Stimulated activated effector memory CD8-positive, alpha-beta T cell treated with anti-CD3 and anti-CD28 coated beads, Interleukin-12 subunit alpha, Interleukin-12 subunit beta, amount 100 ng/mL, for 72 hours (primary cell): ENCODE data around the gene HHATL.

Source experiments
- ATAC-seq: fragments of 150-1000 bp; cut with Tn5 transposase; 2 replicates; pipeline ENCODE4 v1.10.0; 2021
- DNase-seq, 2 donors: peaks; one replicate each; pipeline ENCODE4 v3.0.0; 2021 to 2022; ENCODE audit warnings: low spot score in 2 of 2
- H3K27ac Mint-ChIP-seq: one replicate; pipeline ENCODE4 v1.8.0; 2022; ENCODE audit warnings: mild to moderate bottlenecking, mixed read lengths
- H3K36me3 Mint-ChIP-seq: one replicate; pipeline ENCODE4 v1.8.0; 2022; ENCODE audit warnings: mild to moderate bottlenecking, mixed read lengths
- H3K4me1 Mint-ChIP-seq: one replicate; pipeline ENCODE4 v1.8.0; 2022; ENCODE audit warnings: mixed read lengths
- H3K4me3 Mint-ChIP-seq: one replicate; pipeline ENCODE4 v1.8.0; 2022; ENCODE audit warnings: mild to moderate bottlenecking, mixed read lengths
- H3K9me3 Mint-ChIP-seq: one replicate; pipeline ENCODE4 v1.8.0; 2022; ENCODE audit warnings: mixed read lengths

HHATL gene

DNA sequence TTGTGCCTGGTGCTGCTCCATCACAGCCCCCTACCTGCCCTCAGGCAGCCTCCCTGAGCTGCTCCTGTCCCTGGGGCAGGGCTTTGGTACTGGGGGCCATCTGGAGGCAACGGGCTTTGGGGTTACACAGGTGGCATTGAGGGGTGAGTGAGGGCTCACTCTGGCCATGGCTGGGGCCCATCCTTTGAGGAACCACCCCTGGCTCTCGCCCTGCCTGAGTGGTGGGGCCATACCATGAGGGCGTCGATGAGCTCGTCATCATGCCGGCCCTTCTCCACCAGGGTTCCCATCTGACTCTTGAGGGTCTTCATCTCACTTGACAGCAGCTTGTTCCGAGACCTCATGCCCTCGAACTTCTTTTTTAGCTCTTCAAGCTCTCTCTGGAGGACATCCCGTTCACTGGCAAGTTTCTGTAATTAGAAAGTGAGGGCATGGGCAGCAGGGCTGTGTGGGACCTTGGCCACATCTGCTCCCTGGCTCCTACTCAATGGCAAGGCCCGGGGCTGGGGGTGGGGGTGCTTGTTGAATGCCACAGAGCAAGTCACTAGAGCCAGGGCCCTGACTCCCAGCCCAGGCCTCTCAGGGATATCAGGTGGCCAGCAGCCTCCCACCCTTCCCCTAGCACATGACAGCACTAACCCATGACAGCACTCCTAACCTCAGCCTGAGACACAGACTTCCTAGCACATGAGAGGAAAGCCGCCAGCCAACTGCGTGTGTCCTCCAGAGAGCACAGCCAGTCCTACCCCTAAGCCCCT is 37.0 kb upstream of the HHATL start:
- ATAC-seq: no peak
- Mint-ChIP-seq H3K9me3 (no peaks in the 10 kb centered on the region), H3K4me3 (no peak overlapping the region), H3K27ac (no peak overlapping the region), H3K4me1 (no peaks in the 10 kb centered on the region), H3K36me3 (no peaks in the 10 kb centered on the region)
- peak in 1 of 2 donors; percentile 35 for DNase-seq

DNA sequence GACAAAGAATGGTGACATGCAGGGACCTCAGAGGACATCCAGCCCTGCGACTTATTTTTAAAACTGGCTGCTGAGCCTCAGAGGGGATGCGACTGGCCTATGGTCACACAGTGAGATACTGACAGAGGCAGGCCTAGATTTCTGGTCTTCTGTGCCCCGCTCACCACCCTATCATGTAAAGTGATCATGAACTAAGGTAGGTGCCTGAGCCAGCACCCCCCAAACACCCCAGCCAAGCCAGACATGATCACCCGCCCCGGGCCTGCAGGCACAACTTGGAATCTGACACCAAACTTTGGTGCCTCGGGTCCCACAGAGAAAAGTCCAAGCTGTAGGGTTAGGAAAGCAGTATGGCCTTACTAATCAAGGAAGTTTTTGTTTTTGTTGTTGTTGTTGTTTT is 33.9 kb upstream of the HHATL start:
- Mint-ChIP-seq H3K36me3 (no peaks in the 10 kb centered on the region), H3K27ac (no peak overlapping the region), H3K4me3 (no peak overlapping the region), H3K4me1 (no peaks in the 10 kb centered on the region), H3K9me3 (no peaks in the 10 kb centered on the region)
- DNase-seq (peak in 1 of 2 donors; percentile 37), ATAC-seq (no peak)

DNA sequence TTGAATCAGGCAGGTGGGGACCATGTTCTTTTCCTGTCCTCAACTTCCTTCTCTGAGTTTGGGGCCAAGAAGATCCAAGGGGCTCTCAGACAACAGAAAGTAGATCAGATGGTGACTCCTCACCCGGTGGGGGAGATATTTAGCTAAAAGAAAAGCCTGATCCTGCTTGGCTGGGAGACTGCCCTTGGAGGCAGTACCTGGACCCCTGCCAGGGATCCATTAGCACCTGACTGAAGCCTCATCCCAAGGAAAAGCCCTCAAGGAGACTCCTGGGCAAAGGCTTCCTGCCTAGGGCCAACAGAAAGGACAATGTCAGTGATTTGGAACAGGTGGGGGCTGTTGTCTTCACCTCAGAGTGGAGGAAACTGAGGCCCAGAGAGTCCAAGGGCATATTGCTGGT is 33.5 kb upstream of the HHATL start:
- ATAC-seq (no peak), DNase-seq (peak in 1 of 2 donors; percentile 40)
- no peak overlapping the region for H3K27ac Mint-ChIP-seq
- H3K4me1 Mint-ChIP-seq: no peaks in the 10 kb centered on the region
- H3K4me3 Mint-ChIP-seq: no peak overlapping the region
- no peaks in the 10 kb centered on the region for H3K36me3 Mint-ChIP-seq
- H3K9me3 Mint-ChIP-seq: no peaks in the 10 kb centered on the region

DNA sequence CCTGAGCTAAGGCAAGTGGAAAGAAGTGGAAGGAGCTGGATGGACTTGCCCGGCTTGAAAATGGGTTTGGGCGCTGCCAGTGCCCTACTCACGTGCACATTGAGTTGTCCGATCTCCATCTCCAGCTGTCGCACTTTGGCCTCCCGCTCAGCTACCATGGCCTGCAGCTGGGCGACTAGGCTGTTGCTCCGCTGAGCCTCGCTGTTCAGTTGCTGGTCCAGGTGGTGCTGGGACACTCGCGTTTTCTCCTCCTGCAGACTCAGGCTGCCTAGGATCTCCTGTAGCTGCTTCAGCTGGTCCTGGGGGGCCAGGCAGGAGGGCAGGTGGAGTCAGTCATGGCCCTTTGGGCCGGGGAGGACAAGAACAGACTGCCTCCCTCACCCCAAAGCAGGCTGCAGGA is 33.0 kb upstream of the HHATL start:
- Mint-ChIP-seq H3K36me3 (no peaks in the 10 kb centered on the region), H3K4me3 (no peak overlapping the region), H3K27ac (no peak overlapping the region), H3K4me1 (no peaks in the 10 kb centered on the region), H3K9me3 (no peaks in the 10 kb centered on the region)
- DNase-seq (no peak), ATAC-seq (no peak)

DNA sequence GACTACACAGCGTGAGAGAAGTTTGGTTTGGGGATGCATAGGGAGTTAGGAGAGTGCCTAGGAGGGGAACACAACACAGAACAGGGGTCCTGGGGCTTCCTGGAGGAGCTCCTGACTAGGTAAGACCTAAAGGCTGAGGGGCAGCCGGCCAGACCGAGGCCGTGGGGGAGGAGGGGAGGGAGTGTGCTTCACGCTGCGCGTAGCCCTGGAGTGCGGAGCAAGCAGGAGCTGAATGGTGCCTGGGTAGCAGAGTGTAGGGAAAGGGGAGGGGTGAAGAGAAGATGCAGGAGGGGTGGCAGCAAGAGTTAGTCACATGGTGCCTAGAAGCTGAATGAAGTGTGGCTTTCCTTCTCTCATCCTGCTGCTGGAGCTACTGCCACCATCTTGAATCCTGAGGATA is 32.4 kb upstream of the HHATL start:
- DNase-seq: peak in 1 of 2 donors; percentile 30
- H3K36me3 Mint-ChIP-seq: no peaks in the 10 kb centered on the region
- H3K4me3 Mint-ChIP-seq: no peak overlapping the region
- no peak for ATAC-seq
- H3K27ac Mint-ChIP-seq: no peak overlapping the region
- no peaks in the 10 kb centered on the region for H3K9me3 Mint-ChIP-seq
- H3K4me1 Mint-ChIP-seq: no peaks in the 10 kb centered on the region

DNA sequence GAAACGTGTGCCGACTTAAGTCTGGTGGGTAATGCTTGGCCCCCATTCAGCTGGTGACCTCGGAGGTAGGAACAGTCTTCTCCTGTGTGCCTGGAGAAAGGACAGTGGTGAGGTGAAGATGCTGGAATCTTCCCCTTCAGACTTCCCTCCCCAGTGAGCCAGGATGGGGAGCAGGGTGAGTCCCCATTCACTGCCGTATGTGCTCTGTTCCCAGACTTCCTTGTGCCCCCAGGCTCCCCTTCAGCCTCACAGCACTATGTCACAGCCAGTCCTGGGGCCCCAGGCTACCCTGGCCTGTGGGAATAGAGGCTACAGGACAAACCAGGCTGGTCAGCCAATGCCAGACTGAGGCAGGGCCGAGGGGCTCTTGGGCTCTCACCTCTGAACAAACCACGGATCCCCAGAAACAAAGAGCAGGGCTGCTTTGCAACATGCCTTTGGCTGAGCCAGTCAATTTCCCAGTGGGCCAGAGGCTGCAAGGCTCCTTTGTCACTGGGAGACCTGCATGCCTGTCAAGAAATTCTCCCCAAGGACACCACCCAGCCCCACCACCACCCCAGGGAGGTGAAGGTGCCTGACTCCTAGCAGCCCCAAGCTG is 31.8 kb upstream of the HHATL start:
- DNase-seq (no peak), ATAC-seq (no peak)
- Mint-ChIP-seq H3K36me3 (no peaks in the 10 kb centered on the region), H3K4me1 (no peaks in the 10 kb centered on the region), H3K9me3 (no peaks in the 10 kb centered on the region), H3K27ac (no peak overlapping the region), H3K4me3 (no peak overlapping the region)

DNA sequence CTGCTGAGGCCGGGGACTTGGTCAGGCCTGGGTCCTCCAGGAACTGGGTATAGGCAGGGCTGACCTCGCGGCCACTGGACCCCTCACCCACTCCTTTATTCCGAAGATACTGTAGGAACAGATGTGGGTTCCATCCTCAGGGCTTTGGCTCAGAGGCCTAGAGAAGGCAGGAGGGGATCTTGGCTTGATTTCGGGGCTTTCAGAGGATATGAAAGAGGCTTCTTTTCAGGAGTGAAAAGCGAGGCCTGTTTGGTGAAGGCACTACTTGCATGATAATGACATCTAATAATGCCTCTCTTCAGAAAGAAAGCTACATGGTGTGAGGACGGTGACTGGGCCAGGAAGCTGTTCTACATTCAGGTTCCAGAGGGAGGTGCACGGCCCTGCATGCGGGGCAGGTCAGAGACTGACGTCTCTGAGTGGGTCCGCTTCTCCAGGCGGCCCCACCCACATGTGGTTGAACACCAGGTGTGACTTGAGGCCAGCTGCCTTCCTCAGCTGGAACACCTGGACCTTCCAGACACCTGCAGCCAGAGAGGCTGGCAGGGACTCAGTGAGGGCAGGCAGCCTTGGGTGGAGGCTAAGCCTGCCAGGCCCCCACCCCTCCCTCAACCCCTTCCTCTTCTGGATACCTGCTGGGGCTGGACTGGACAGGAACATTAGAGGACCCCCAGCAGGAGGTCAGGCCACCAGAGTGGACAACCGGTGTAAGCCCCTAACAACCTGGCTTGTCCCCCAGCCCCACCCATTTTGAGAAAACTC is 31.1 kb upstream of the HHATL start:
- Mint-ChIP-seq H3K36me3 (no peaks in the 10 kb centered on the region), H3K4me3 (no peak overlapping the region), H3K4me1 (no peaks in the 10 kb centered on the region), H3K27ac (no peak overlapping the region), H3K9me3 (no peaks in the 10 kb centered on the region)
- ATAC-seq (no peak), DNase-seq (no peak)

DNA sequence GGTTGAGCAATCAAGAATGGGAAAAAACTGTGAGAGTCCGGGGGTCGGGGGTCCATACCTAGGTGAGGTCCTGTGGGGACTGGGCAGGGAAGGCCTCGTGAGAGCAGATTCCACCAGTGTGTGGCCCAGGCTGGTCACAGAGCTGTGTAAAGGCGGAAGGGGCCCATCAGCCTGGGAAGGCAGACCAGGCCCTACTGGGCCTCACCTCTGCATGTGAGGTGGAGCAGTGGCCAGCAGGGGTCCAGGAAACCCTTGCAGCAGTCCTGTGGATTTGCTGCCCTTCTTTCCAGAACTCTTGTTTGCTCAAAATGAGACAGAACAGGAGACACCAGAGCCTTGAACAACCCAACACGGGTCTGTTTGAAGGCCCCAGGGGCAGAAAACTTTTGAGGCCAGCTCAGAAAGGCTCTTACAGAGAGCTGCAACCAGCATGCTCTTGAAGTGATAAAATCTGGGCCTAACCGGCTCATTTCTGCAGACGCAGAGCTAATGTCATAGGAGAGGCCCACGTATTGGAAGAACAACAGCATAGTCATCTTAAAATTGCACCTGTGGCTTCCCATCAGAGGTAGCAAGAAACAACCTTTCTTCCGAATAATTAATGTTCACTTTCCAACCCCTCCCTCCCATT is 30.3 kb upstream of the HHATL start:
- Mint-ChIP-seq H3K9me3 (no peaks in the 10 kb centered on the region), H3K27ac (no peak overlapping the region), H3K4me1 (no peaks in the 10 kb centered on the region), H3K36me3 (no peaks in the 10 kb centered on the region), H3K4me3 (no peak overlapping the region)
- peak; percentile 15 for ATAC-seq
- no peak for DNase-seq

DNA sequence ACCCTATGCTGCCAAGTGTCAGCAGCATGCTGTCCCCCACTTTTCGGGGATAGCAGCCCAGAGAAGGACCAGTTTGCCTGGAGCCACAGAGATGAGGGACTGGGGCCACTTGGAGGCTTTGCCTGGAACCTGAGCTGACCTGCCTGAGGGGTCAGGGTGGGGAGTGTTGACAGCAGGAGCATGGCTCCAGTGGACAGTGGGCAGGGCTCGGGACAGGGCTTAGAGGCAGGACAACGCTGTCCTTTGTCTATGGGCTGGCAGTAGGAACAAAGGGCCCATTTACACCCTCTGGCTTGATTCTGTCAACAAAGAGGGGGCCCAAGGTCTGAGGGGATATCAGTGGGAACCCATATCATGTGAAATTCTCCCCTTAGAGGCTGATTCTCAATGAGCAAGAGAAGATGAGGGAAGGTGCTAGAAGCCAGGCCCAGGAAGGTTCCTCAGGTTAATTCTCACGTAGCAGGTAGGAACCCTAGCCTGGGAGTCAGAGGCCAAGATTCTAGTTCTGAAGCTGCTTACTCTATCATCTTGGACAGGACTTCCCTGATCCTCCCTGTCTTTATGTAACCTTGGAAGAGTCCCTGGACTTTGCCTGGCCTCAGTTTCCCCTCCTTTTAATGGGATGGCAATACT is 29.7 kb upstream of the HHATL start:
- Mint-ChIP-seq H3K36me3 (no peaks in the 10 kb centered on the region), H3K4me3 (no peak overlapping the region), H3K9me3 (no peaks in the 10 kb centered on the region), H3K4me1 (no peaks in the 10 kb centered on the region), H3K27ac (no peak overlapping the region)
- ATAC-seq (no peak), DNase-seq (no peak)

DNA sequence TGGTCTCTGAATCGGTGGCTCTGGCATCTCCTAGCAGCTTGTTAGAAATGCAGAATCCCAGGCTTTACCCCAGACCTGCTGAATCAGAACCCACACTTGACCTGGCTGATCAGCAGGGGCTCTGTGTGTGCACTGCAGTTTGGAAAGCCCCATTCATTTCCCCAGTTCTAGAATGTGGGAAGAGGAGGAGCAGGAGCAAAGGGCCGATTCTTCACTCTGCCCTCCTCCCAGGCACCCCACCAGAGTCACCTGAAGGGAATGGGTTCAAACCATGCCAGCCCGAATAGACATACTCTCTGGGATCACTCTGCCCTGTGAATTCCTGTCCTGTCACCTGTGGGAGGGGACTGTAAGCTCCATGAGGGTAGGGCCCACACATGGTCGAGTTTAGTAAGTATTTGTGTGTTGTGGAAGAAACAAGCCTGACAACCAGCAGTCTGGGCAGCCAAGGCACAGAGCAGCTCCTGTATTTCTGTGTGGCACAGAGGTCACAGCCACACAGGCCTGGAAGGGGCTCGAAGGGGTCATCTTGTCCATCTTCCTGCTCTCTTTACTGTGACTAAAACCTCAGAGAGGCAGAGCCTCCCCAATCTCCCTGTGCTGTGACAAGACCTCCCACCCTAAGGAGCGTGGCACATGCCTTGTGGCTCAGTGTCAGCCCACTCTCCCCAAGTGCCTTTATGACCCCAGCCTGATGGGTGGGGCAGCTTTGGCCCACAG is 29.0 kb upstream of the HHATL start:
- Mint-ChIP-seq H3K27ac (no peak overlapping the region), H3K36me3 (no peaks in the 10 kb centered on the region), H3K4me1 (no peaks in the 10 kb centered on the region), H3K9me3 (no peaks in the 10 kb centered on the region), H3K4me3 (no peak overlapping the region)
- no peak for ATAC-seq
- no peak for DNase-seq

DNA sequence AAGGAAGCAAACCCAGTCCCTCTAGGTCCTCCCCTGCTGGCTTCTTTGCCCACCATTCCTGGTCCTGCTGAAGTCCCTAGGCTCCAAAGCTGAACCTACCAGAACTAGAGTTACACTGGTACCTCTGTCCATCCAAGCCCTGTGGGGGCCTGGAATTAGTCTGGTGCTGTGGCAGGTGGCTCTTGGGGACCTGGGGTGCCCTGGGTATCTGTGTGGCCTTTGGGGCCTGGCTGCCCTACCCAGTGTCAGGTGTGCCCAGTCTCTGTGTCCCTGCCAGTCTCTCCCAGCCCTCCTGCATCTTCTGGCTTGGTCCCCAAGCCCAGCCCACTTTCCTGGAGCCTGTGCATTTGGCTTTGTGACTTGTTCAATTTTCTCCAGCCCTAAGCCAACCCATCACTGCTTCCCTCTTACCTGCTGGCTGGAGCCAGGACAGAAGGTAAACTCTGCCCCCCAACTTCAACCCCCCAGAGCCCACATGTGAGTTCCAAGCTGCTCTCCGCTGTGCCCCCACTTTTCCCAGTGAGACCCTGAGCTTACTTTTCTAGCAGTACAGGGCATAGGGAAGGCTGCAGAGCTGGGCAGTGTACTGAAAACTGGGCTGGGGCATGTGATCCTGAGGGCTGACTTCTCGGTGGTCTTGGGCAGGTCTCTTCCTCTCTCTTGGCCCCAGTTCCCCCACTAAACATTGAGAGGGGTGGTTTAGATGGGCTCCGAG is 28.3 kb upstream of the HHATL start:
- H3K27ac Mint-ChIP-seq: no peak overlapping the region
- H3K9me3 Mint-ChIP-seq: no peaks in the 10 kb centered on the region
- ATAC-seq: no peak
- DNase-seq: no peak
- H3K4me3 Mint-ChIP-seq: no peak overlapping the region
- no peaks in the 10 kb centered on the region for H3K4me1 Mint-ChIP-seq
- no peaks in the 10 kb centered on the region for H3K36me3 Mint-ChIP-seq

DNA sequence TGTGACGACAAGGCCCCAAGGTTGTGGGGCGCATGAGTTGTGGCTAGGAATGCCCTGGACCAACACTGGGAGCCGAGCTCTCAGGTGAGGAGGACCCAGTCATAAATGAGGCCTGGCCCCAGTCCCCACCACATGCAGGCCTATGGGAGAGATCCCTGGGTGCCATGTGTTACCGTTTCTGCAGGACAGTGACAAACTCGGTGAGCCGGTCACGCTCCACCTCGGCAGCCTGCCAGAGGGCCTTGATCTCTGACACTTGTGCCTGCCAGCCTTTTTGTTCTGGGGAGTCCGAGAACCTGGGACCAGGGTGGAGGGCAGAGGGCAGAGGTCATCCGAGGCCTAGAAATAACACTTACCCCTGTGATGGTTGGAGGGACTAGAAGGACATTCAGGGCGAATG is 27.7 kb upstream of the HHATL start:
- ATAC-seq (no peak), DNase-seq (no peak)
- H3K27ac Mint-ChIP-seq: no peak overlapping the region
- no peak overlapping the region for H3K4me3 Mint-ChIP-seq
- H3K4me1 Mint-ChIP-seq: no peaks in the 10 kb centered on the region
- H3K9me3 Mint-ChIP-seq: no peaks in the 10 kb centered on the region
- H3K36me3 Mint-ChIP-seq: no peaks in the 10 kb centered on the region

DNA sequence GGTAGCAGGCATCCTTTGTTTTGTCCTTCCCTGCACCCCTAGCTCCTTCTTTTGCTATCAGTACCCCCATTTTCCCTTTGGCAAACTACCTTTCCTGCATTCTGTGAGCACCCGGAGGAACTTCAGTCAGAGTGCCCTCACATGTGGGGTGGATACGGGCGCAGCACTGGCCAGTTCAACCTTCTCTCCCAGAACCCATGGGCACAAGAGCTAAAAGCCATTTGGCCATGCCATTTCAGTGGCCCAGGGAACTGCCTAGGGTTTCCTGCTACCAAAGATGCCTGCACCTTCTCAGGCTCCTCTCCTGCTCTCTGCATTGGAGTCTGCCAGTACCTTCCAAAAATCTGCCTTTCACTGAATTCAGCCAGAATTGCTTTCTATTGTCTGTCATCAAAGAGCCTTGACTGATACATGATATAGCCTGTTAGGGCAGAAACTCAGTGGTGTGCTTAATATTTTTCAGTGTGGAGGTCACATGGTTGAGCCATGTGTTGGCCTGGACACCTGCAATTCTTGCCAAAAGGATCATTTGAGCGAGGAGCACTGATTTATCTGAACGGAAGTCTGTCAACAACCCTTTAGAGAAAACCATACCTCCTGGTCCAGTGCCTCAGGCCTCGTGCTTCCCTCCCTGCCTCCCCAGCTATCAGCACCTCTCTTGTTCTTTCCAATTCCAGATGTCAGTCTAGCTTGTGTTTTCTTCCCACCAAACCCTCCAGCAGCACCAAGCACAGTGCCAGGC is 27.0 kb upstream of the HHATL start:
- H3K4me3 Mint-ChIP-seq: no peak overlapping the region
- no peak for ATAC-seq
- no peaks in the 10 kb centered on the region for H3K36me3 Mint-ChIP-seq
- no peak overlapping the region for H3K27ac Mint-ChIP-seq
- H3K4me1 Mint-ChIP-seq: no peaks in the 10 kb centered on the region
- H3K9me3 Mint-ChIP-seq: no peaks in the 10 kb centered on the region
- no peak for DNase-seq
